C4-2B (cell line): Measurements from ENCODE around the gene UGT1A10.

ENCODE experiments used
- CTCF ChIP-seq: fragments of 450-650 bp; conservative IDR thresholded peaks from 2 replicates; pipeline ENCODE4 v1.5.1; 2017; ENCODE audit warnings: mild to moderate bottlenecking
- ZFX ChIP-seq: fragments of 450-650 bp; IDR thresholded peaks from 2 replicates; pipeline ENCODE4 v1.6.1; 2017

GRCh38 chr2:233803292-233803911 is 167.2 kb downstream of the UGT1A10 start:
- TF ChIP-seq CTCF: no peak
- TF ChIP-seq ZFX: no peak
